Erythroblast (primary cell): ENCODE measurements around the gene GPAT3.

Experiments
- DNase-seq, 2 experiments: peaks; one replicate each; lab custom pipeline; 2025; lab: John Stamatoyannopoulos, UW
- GATA1 ChIP-seq: IDR thresholded peaks from 2 replicates; pipeline ENCODE4 v1.6.1; 2011; ENCODE audit warnings: low read depth, mild to moderate bottlenecking, control low read depth, low read length, moderate library complexity
- POLR2A ChIP-seq: IDR thresholded peaks from 2 replicates; pipeline ENCODE4 v1.6.1; 2011; ENCODE audit warnings: mild to moderate bottlenecking, low read length

Gene GPAT3

DNA sequence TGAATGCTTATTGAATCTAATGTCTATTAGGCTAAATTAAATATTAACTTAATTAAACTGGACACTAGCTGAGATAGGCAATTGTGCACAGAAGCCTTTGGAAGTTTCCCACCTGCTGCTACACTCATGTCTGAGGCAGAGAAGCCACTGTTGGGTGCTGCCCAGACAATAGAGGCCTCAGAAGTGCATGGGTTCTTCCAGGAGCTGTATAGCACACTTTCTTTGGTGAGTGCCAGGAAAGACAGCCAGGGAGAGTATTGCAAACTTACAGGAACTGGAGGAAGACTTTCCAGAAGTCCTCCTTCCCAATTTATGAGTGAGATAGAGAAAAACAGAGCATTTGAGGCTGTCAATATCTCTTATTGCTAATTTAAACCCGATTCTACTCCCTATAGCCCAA, 89.9 kb downstream of the GPAT3 start:
- TF ChIP-seq GATA1 (no peak), POLR2A (no peak)

DNA sequence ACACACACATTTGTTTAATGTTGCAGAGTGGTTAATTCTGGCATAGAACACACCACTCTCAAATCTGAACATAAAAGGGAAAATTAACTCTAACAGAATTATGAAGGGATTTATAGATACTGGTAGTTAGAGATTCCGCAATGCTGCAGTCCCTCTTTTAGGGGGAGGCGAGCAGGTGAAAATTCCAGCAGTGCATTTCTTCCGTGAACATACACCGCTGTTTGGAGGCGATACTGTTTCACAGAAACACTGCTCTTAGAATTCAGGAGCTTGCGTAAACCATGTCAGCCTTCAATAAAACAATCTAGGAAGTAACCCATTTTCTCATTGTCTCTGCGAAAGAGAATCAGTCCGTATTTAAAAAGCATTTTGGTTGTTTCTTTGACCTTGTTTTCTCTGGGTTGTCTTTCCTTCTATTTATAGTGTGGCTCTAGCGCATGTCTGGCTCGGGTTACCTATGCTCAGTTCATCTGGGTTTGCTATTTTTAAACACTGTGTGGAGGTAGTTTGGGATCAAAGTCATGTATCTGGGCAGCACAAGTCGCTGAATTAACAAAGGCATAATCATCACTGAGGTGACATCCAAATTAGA, 90.4 kb downstream of the GPAT3 start:
- TF ChIP-seq GATA1 = no peak
- no peak for TF ChIP-seq POLR2A
- DNase-seq = no peak

More for the DNA sequence above, 89.9 kb downstream of the GPAT3 start:
- no peak for DNase-seq

DNA sequence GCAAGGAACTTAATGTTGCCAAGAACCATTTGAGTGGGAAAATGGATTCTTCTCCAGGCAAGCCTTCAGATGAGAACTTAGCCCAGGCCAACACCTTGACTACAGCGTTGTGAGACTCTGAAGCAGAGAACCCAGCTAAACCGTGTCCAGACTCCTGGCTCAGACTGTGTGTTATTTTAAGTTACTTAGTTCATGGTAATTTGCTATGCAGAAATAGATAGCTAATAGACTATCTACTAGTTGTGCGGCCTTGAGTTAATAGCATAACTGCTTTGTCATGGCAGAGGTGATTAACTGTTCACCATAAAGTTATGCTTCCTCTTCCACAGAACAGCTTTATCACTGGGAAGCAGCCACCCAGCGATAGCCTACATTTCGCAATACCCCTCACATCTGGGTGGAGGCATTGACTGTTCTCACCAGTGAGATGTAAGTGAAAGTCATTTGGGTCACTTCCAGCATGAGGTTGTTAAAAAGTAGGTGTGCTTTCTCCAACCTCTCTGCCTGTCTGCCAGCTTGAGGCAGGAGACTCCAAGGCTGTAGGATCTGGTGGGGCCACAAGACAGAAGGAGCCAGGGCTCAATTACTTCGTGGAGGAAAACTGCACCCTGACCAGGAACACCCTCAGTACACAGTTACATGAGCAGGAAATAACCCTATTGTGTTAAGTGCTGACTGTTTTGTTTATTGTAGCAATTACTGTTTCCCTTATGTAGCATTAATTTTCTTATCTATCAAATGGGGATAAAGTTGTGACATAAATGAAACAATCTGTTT, 94.2 kb downstream of the GPAT3 start:
- peak; percentile 95 to 99 for DNase-seq
- TF ChIP-seq POLR2A (peak; percentile 33), GATA1 (no peak)

DNA sequence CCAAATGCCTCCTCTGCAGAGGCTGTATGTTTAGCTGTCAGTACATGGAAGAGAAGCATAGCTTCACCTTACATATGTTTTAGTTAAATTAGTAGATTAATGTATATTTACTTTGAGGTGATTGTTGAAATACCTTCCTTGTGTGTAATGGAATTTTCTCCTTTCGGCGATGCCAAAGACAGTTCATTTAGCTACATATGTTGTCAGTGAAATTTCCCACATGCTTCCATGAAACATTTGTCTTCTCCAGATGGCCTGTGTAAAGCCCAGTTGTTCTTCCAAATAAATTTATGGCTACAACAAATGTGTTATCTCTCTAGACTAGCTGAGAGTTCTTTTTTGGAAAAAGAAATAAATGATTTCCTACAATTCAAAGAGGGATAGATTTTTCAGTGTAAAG, 95.2 kb downstream of the GPAT3 start:
- TF ChIP-seq POLR2A (no peak), GATA1 (no peak)
- peak in 1 of 2 experiments; percentile 35 for DNase-seq

DNA sequence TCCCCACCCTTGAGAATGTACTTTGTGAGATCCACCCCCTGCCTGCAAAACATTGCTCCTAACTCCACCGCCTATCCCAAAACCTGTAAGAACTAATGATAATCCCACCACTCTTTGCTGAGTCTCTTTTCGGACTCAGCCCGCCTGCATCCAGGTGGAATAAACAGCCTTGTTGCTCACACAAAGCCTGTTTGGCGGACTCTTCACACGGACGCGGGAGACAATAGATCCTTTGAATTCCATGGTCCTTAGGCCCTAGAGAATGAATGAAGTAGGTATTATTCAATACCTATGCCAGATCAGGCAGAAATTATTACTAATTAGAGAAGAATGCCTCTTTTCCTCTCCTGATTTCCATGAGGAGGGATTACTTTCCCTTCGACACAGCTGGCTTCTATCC, 101.0 kb downstream of the GPAT3 start:
- DNase-seq = no peak
- no peak for TF ChIP-seq GATA1
- TF ChIP-seq POLR2A = no peak

DNA sequence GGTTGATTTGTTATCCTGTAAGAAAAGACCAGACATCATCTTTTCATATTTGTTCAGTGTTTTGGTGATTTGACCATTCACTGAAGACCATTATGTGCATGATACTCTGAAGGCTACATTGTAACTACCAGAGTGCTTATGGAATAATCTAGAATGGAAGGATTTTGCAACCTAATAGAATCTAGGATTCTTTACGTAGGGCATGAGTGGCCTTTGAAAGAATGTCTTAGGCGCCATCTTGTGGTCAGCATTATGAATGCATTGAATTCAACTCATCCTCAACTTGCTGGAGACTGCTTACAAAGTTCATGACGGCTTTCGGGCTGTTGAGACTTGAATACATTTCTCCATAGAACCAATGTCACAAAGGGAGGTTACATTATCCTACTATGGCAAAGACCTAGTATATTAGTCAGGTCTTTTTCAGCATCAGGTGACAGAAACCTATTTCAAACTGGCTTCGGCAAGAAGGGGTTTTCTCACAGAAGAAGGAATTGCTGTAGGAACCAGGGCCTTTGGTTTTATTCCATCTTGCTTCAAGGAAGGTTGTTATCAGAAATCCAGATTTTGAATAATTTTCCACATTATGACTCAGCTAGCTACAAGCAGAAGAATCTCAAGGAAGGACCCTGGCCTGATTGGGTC, 104.1 kb downstream of the GPAT3 start:
- peak; percentile 76 to 88 for DNase-seq
- TF ChIP-seq POLR2A = no peak
- TF ChIP-seq GATA1 = no peak

DNA sequence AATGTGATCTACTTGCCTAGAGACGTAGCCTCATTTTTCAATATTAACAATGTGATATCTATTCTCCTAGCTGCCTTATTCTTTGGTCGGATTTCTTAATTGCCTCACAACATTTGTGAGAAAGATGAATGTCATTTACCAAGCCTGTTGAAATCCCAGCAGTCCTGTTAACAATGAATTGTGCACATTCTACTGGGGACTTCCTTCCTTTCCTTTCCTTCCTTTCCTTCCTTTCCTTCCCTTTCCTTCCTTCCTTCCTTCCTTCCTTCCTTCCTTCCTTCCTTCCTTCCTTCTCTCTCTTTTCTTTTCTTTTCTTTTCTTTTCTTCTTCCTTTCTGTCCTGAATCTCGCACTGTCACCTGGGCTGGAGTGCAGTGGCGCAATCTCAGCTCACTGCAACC, 107.1 kb downstream of the GPAT3 start:
- no peak for DNase-seq
- TF ChIP-seq POLR2A (no peak), GATA1 (no peak)

DNA sequence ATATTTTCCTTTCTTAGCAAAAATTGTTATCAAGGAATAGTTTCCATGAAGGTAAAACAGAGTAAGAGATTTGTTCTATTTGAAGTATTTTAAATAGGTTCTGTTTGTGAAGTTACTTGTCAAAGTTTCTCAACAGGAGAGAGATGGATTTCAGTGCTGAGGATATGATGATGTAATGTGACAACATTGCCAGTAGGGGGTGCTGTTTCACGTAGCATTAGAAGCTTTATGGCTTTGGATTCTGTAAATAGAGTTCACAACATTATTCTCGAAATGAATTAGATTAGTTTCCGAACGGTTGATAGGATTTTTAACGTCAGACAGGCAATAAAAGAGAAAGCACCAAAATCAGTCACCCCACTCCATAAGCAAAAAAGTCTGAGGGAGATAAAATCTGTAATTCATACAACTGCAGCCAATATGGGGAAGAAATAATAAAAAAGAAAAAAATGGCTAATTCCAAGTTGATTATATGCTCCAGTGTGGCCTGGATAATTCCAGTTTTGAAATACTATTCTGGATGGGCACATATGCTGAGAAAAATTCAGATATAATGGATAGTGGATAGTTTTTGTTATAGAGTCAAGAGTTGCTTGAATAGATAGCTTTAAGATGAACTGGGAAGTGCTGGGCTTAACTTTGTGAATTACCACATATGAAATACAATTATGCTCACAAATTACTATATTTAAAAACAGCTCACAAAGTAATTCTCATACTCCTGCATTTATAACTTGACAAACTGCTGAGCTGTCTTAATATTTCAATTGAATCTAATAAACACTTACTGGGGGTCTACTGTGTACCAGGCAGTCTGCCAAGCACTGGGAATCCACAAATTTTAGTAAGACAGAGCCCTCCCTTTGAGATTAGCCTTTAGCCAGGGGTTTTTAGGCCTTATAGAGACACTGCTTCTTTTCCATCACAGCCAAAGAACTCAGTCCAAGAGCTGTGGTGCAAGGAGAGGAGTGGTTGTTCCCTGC, 109.1 kb downstream of the GPAT3 start:
- TF ChIP-seq GATA1 = no peak
- DNase-seq = peak; percentile 72 to 85

DNA sequence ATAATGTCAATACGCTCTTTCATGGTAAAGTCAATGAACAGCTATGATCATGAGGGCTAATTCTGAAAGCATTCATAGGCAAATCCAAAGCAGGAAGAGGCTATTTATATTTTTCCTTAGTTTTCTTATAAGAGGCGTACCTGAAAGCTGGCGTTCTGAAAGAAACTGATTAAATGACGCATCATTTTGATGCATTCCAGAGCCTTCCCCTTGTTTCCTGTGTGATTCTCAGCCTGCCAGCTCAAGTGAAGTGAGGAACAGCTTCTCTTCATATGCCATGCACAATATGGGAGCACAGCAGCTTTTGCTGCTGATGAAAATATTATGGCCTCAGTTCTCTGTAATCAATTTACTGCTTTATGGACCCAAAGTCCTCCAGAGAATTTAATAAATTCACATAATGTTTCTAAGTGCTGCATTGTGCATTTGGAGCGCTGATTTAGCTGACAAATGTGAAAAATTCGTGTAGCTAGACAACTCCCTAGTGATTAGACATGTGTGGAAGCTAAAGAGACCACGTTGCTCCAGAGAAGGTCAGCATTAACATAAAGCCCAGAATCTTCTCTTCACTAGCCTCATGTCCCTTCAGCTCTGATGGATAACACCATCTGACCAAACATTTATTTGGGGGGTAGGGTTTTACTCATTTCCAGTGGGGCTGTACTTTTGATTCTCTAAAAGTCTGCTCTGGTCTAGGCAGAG, 110.8 kb downstream of the GPAT3 start:
- no peak for DNase-seq
- TF ChIP-seq POLR2A (no peak), GATA1 (no peak)

DNA sequence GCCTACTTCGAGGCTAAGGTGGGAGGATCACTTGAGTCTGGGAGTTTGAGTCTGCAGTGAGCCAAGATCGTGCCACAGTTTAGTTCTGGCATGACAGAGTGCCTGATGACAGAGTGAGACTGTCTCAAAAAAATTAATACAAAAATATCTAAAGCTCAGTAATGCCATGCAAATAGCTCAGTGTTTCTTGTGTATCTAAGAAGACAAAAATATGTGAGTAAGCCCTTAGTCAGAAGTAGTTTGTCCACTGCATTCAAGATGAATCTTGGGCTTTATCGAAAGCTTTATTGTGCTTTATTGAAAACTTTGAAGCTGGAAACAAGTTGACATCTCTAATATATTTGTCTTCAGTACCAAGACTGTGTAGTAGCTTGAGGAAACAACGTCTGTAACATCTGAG, 115.9 kb downstream of the GPAT3 start:
- no peak for DNase-seq
- no peak for TF ChIP-seq POLR2A
- no peak for TF ChIP-seq GATA1
